A673 (cell line): Measurements from ENCODE around the gene VIT. TPM values are rescaled to one million over a fixed set of nuclear protein-coding genes. Genes with fewer than 3 reads are reported as not detected.

ENCODE experiments used
- BruUV-seq: library from RNA; stranded (reverse); fragments of 400-500 nt; replicated peaks from 2 replicates; lab custom pipeline; 2021; lab: Mats Ljungman, UMichigan
- CTCF ChIA-PET: fragments of 300-600 bp; sonication (Branson Sonifier 250); formaldehyde crosslinking; loops from one replicate; lab custom pipeline; 2022; ENCODE audit warnings: antibody characterized with exemption; lab: Charles Lee
- POLR2A ChIA-PET: fragments of 300-600 bp; sonication (Branson Sonifier 250); formaldehyde crosslinking; loops from one replicate; lab custom pipeline; 2022; ENCODE audit warnings: antibody characterized with exemption; ENCODE audit not compliant: low non-redundant PET; lab: Charles Lee
- DNase-seq: peaks from one replicate; pipeline ENCODE4 v3.0.0-alpha.2; 2015; ENCODE audit warnings: low spot score
- H3K27ac ChIP-seq: fragments of 200-600 bp; sonication (generic); 2 replicates; pipeline ENCODE4 v1.5.1; 2016; ENCODE audit warnings: mixed run types, low read depth, mild to moderate bottlenecking, mixed read lengths, antibody characterized with exemption, low read length; ENCODE audit not compliant: poor library complexity, severe bottlenecking
- H3K27me3 ChIP-seq: fragments of 200-600 bp; sonication (generic); replicated peaks from 2 replicates; pipeline ENCODE4 v1.6.1; 2017; ENCODE audit warnings: mixed run types, low read depth, mild to moderate bottlenecking, mixed read lengths, antibody characterized with exemption, low read length; ENCODE audit not compliant: insufficient read depth, poor library complexity
- H3K36me3 ChIP-seq: fragments of 200-600 bp; sonication (generic); 2 replicates; pipeline ENCODE4 v1.6.1; 2016; ENCODE audit warnings: mixed run types, mild to moderate bottlenecking, mixed read lengths, antibody characterized with exemption, low read length; ENCODE audit not compliant: insufficient read depth, poor library complexity, severe bottlenecking
- H3K4me1 ChIP-seq: fragments of 200-600 bp; sonication (generic); 2 replicates; pipeline ENCODE4 v1.6.1; 2017; ENCODE audit warnings: mixed run types, mild to moderate bottlenecking, mixed read lengths, antibody characterized with exemption, low read length; ENCODE audit not compliant: insufficient read depth, poor library complexity, severe bottlenecking
- H3K4me3 ChIP-seq: fragments of 200-600 bp; sonication (generic); 2 replicates; pipeline ENCODE4 v1.5.1; 2016; ENCODE audit warnings: low read depth, mixed run types, mild to moderate bottlenecking, mixed read lengths, low read length; ENCODE audit not compliant: poor library complexity, severe bottlenecking
- H3K9me3 ChIP-seq: fragments of 200-600 bp; sonication (generic); 2 replicates; pipeline ENCODE4 v1.6.1; 2016; ENCODE audit warnings: mixed run types, low read depth, mild to moderate bottlenecking, mixed read lengths, antibody characterized with exemption, low read length; ENCODE audit not compliant: poor library complexity, severe bottlenecking
- CTCF ChIP-seq: fragments of 300-800, 200-600 bp; sonication (generic); conservative IDR thresholded peaks from 2 replicates; pipeline ENCODE4 v1.5.1; 2017; ENCODE audit warnings: low read depth, mild to moderate bottlenecking, antibody characterized with exemption, low read length, moderate library complexity, mixed read lengths
- EZH2 ChIP-seq: fragments of 200-600 bp; sonication (generic); IDR thresholded peaks from 2 replicates; pipeline ENCODE4 v1.6.1; 2017; ENCODE audit warnings: borderline replicate concordance, low read depth, mild to moderate bottlenecking, mixed read lengths, antibody characterized with exemption, low read length; ENCODE audit not compliant: poor library complexity, severe bottlenecking
- intact Hi-C: fragments of 100-400 bp; cut with micrococcal nuclease; formaldehyde crosslinking; loops from one replicate; pipeline ENCODE4 v1.10.0; 2022; ENCODE audit not compliant: unreplicated experiment
- total RNA-seq: library from RNA; stranded (reverse); gene quantifications from 2 replicates; pipeline ENCODE4 v1.2.3, GENCODE V29; 2021

The VIT gene
- total RNA-seq, 1 experiment from 2014 or later, result not detected

- no peak overlapping the region for H3K27ac ChIP-seq
- no peaks in the 10 kb centered on the region for H3K4me1 ChIP-seq
- ChIA-PET CTCF (no interaction called here), POLR2A (no interaction called here)
- H3K36me3 ChIP-seq, result no peaks in the 10 kb centered on the region
- no peak for DNase-seq
- intact Hi-C loops, result no loop called here
- no peak overlapping the region for H3K4me3 ChIP-seq
- no TSS peak for BruUV-seq
- no peak for TF ChIP-seq CTCF
- no peak for TF ChIP-seq EZH2
- H3K27me3 ChIP-seq, result no peaks in the 10 kb centered on the region
- H3K9me3 ChIP-seq, result no peaks in the 10 kb centered on the region
Observed at GRCh38 chr2:36809069-36809445, 112.5 kb downstream of the VIT start.

- Histone ChIP-seq H3K27me3 (no peaks in the 10 kb centered on the region), H3K36me3 (no peaks in the 10 kb centered on the region), H3K4me1 (no peaks in the 10 kb centered on the region), H3K9me3 (no peaks in the 10 kb centered on the region), H3K4me3 (no peak overlapping the region), H3K27ac (no peak overlapping the region)
- TF ChIP-seq CTCF (no peak), EZH2 (no peak)
- intact Hi-C loops, result no loop called here
- ChIA-PET POLR2A (no interaction called here), CTCF (no interaction called here)
- no peak for DNase-seq
- no TSS peak for BruUV-seq
Observed at GRCh38 chr2:36811071-36811470, 114.6 kb downstream of the VIT start.

- Histone ChIP-seq H3K27me3 (no peaks in the 10 kb centered on the region), H3K4me1 (no peaks in the 10 kb centered on the region), H3K27ac (no peak overlapping the region), H3K9me3 (no peaks in the 10 kb centered on the region), H3K4me3 (no peak overlapping the region), H3K36me3 (no peaks in the 10 kb centered on the region)
- CTCF ChIA-PET, result no interaction called here
- BruUV-seq, result no TSS peak
- 0 out of 2 replicates have a peak, but pooled peaks have one; percentile 24 for TF ChIP-seq CTCF
- TF ChIP-seq EZH2, result no peak
- POLR2A ChIA-PET, result interaction anchor here (0.7 kb wide), 1 partner anchor 12 kb away, joined by 8 read pairs; no protein-coding TSS in a partner anchor
- intact Hi-C loops, result no loop called here
- no peak for DNase-seq
Observed at GRCh38 chr2:36812196-36812595, 115.7 kb downstream of the VIT start.
